Kidney (tissue), 14 donors: ENCODE measurements around the gene GPR35. TPM values are rescaled to one million over a fixed set of nuclear protein-coding genes. Genes with fewer than 3 reads are reported as not detected.

ENCODE experiments used
- DNase-seq, 5 donors: peaks; one replicate each; pipeline ENCODE4 v3.0.0-alpha.2; 2013 to 2020
- FAIRE-seq: peaks from 2 replicates; lab custom pipeline; 2012; peaks lifted over from hg19 to GRCh38; lab: Jason Lieb, UNC
- H3K27ac ChIP-seq, 2 donors: one replicate each; pipeline ENCODE4 v1.7.0; 2013; ENCODE audit warnings: low read depth in 2 of 2, low read length in 2 of 2, inconsistent platforms in 1 of 2
- H3K27me3 ChIP-seq: one replicate; pipeline ENCODE4 v1.7.1; 2013; ENCODE audit warnings: low read length, inconsistent platforms; ENCODE audit not compliant: control insufficient read depth, insufficient read depth
- H3K36me3 ChIP-seq, 3 donors: one replicate each; pipeline versions ENCODE4 v1.7.0 to v1.7.1; 2013; ENCODE audit warnings: low read length in 3 of 3, control low read depth in 1 of 3, inconsistent platforms in 1 of 3; ENCODE audit not compliant: insufficient read depth in 3 of 3, control insufficient read depth in 2 of 3
- H3K4me1 ChIP-seq, 3 donors: one replicate each; pipeline versions ENCODE4 v1.7.0 to v1.7.1; 2013; ENCODE audit warnings: low read length in 3 of 3, inconsistent platforms in 1 of 3, low read depth in 1 of 3; ENCODE audit not compliant: control insufficient read depth in 2 of 3, insufficient read depth in 2 of 3
- H3K4me3 ChIP-seq, 3 donors: one replicate each; pipeline versions ENCODE4 v1.7.0 to v1.8.1; 2013; ENCODE audit warnings: low read length in 3 of 3, control low read depth in 1 of 3, inconsistent platforms in 1 of 3
- H3K9ac ChIP-seq, 3 donors: one replicate each; pipeline versions ENCODE4 v1.7.0 to v1.7.1; 2013; ENCODE audit warnings: low read length in 3 of 3, control low read depth in 1 of 3, inconsistent platforms in 1 of 3
- H3K9me3 ChIP-seq, 3 donors: one replicate each; pipeline versions ENCODE4 v1.7.0 to v1.7.1; 2013; ENCODE audit warnings: low read length in 3 of 3, control low read depth in 1 of 3, inconsistent platforms in 1 of 3; ENCODE audit not compliant: control insufficient read depth in 2 of 3, insufficient read depth in 1 of 3
- CTCF ChIP-seq: IDR thresholded peaks from 3 replicates; pipeline ENCODE4 v1.5.1; 2012; ENCODE audit warnings: mild to moderate bottlenecking, moderate library complexity, borderline replicate concordance; ENCODE audit not compliant: insufficient read depth; ENCODE audit errors: extremely low read depth
- intact Hi-C: fragments of 100-400 bp; cut with DNase I; formaldehyde crosslinking; loops from one replicate; pipeline ENCODE4 v1.11.1; 2022
- polyA plus RNA-seq: library from polyadenylated mRNA; stranded (reverse); fragments of 350-450 nt; fragmentation: Illumina TruSeq; extraction: RNeasy Lipid Tissue Mini Kit (QIAGEN cat#74804); gene quantifications from one replicate; pipeline ENCODE4 v1.2.3, GENCODE V29; 2014; ENCODE audit warnings: low read depth, low replicate concordance; ENCODE audit not compliant: insufficient read depth
- total RNA-seq: library from RNA; stranded (reverse); fragmentation: NEBNext Ultra II Directional; extraction: Animal tissue kit (Norgen Biotek cat#: 25700); gene quantifications from one replicate; pipeline ENCODE4 v1.2.1, GENCODE V29; 2021
- donor health status: control.
- donor health status: control.
- donor health status: control.
- donor health status: control.
- donor health status: control.
- donor health status: DM: yes; HTN: yes; CAD: no.
- donor health status: Normal renal cell carcinoma (clear cell type).

Gene GPR35
- total and polyA plus RNA-seq, 2 donors from 2014 or later = 1.7 to 6.7 TPM

GRCh38 chr2:240602266-240603050 lies 22.8 kb upstream of the GPR35 start:
- no peak for TF ChIP-seq CTCF

GRCh38 chr2:240603081-240603835 lies 22.0 kb upstream of the GPR35 start:
- Histone ChIP-seq H3K4me3 (no peak overlapping the region), H3K36me3 (peaks cover 0 to 5% (median 0%) of the 10 kb centered on the region in 3 donors), H3K9me3 (no peaks in the 10 kb centered on the region), H3K9ac (no peak overlapping the region), H3K27ac (no peak overlapping the region), H3K4me1 (peaks cover 0 to 4% (median 2%) of the 10 kb centered on the region in 3 donors), H3K27me3 (no peaks in the 10 kb centered on the region)
- TF ChIP-seq CTCF = no peak
- DNase-seq (peak in 2 of 5 donors; percentile 36 to 64), FAIRE-seq (no peak)
- intact Hi-C loops = no loop called here

More at GRCh38 chr2:240602266-240603050, 22.8 kb upstream of the GPR35 start:
- no peak overlapping the region for H3K4me3 ChIP-seq
- no peaks in the 10 kb centered on the region for H3K27me3 ChIP-seq
- H3K36me3 ChIP-seq = peaks cover 0 to 5% (median 0%) of the 10 kb centered on the region in 3 donors
- intact Hi-C loops = no loop called here
- H3K4me1 ChIP-seq = peaks cover 0 to 4% (median 2%) of the 10 kb centered on the region in 3 donors
- no peaks in the 10 kb centered on the region for H3K9me3 ChIP-seq
- FAIRE-seq (no peak), DNase-seq (peak in 2 of 5 donors; percentile 36 to 55)
- H3K9ac ChIP-seq = no peak overlapping the region
- no peak overlapping the region for H3K27ac ChIP-seq

GRCh38 chr2:240603846-240604245 lies 21.4 kb upstream of the GPR35 start:
- Histone ChIP-seq H3K27me3 (no peaks in the 10 kb centered on the region), H3K9ac (no peak overlapping the region), H3K4me3 (no peak overlapping the region), H3K27ac (no peak overlapping the region), H3K36me3 (peaks cover 0 to 5% (median 0%) of the 10 kb centered on the region in 3 donors), H3K9me3 (no peaks in the 10 kb centered on the region), H3K4me1 (peaks cover 0 to 4% (median 2%) of the 10 kb centered on the region in 3 donors)
- no peak for TF ChIP-seq CTCF
- FAIRE-seq = no peak
- DNase-seq = peak in 2 of 5 donors; percentile 43 to 66
- intact Hi-C loops = no loop called here
